Measurements from ENCODE around the gene XPOT.

DNA sequence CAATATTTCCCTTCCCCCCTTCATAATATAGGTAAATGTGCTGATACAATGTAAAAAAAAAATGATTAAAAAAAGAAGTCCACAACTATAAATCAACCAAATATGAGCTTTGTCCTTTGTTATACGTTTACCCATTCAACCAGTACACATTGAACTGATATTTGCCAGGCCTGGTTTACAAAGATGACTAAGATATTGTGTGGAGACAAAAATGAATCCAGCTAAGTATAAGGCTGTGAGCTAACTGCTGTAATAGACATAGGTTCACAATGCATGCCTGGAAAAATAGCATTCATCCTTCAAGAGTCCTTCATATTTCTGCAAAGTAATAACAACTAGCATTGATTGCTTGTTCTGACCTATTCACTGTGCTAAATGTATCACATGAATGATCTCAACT lies 20.5 kb upstream of the XPOT start:
- TF ChIP-seq, protein P1, sequence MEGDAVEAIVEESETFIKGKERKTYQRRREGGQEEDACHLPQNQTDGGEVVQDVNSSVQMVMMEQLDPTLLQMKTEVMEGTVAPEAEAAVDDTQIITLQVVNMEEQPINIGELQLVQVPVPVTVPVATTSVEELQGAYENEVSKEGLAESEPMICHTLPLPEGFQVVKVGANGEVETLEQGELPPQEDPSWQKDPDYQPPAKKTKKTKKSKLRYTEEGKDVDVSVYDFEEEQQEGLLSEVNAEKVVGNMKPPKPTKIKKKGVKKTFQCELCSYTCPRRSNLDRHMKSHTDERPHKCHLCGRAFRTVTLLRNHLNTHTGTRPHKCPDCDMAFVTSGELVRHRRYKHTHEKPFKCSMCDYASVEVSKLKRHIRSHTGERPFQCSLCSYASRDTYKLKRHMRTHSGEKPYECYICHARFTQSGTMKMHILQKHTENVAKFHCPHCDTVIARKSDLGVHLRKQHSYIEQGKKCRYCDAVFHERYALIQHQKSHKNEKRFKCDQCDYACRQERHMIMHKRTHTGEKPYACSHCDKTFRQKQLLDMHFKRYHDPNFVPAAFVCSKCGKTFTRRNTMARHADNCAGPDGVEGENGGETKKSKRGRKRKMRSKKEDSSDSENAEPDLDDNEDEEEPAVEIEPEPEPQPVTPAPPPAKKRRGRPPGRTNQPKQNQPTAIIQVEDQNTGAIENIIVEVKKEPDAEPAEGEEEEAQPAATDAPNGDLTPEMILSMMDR (IDR thresholded peaks at IDR 0.05): no peak
- no peak for TF ChIP-seq POLR2A (IDR thresholded peaks at IDR 0.05)
